ENCODE data around the gene CCNL1. TPM values are rescaled to one million over a fixed set of nuclear protein-coding genes. Genes with fewer than 3 reads are reported as not detected.

CCNL1 gene
- polyA plus RNA-seq, 1 donor from 2014 or later, result 186 TPM

DNA sequence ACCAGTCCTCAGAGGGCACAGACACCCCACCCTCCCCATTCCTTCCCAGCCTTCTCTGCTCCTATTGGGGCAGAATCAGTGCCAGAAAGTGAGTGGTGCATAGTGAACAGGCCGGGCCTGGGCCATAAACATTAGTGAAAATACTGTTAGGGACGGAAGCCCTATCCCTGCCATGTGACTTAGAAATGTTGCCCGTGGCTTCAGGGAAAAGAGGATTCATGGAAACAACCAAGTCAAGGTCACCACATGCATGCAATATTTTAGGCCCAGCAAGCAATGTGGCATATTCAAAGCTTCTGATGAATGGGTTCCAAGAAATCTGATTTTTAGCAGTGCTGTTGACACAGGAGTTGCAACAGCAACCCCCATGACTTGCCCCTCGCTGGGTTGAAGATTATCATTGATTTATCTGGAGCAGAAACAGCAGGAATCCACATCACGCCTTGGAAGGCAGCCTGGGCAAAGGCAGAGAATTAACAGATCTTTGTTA lies 52.3 kb downstream of the CCNL1 start:
- TF ChIP-seq, protein P1, sequence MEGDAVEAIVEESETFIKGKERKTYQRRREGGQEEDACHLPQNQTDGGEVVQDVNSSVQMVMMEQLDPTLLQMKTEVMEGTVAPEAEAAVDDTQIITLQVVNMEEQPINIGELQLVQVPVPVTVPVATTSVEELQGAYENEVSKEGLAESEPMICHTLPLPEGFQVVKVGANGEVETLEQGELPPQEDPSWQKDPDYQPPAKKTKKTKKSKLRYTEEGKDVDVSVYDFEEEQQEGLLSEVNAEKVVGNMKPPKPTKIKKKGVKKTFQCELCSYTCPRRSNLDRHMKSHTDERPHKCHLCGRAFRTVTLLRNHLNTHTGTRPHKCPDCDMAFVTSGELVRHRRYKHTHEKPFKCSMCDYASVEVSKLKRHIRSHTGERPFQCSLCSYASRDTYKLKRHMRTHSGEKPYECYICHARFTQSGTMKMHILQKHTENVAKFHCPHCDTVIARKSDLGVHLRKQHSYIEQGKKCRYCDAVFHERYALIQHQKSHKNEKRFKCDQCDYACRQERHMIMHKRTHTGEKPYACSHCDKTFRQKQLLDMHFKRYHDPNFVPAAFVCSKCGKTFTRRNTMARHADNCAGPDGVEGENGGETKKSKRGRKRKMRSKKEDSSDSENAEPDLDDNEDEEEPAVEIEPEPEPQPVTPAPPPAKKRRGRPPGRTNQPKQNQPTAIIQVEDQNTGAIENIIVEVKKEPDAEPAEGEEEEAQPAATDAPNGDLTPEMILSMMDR (IDR thresholded peaks at IDR 0.05; ENCODE audit: poor library complexity, severe bottlenecking), result no peak
- peak; percentile 20 for TF ChIP-seq EP300 (conservative IDR thresholded peaks at IDR 0.05; ENCODE audit: poor library complexity, severe bottlenecking)
- Histone ChIP-seq H3K79me2 (replicated peaks; ENCODE audit: insufficient read depth, low read length) (no peaks in the 10 kb centered on the region), H3F3A (ENCODE audit: insufficient read depth, low read length, poor library complexity, severe bottlenecking) (no peaks in the 10 kb centered on the region), H3K4me3 (ENCODE audit: low read length) (no peak overlapping the region), H3K27ac (ENCODE audit: low read length) (no peak overlapping the region), H3K9me3 (ENCODE audit: low read length) (no peaks in the 10 kb centered on the region), H2AFZ (ENCODE audit: low read depth, low read length) (no peak overlapping the region), H3K27me3 (ENCODE audit: insufficient read depth, low read depth, low read length) (no peaks in the 10 kb centered on the region), H3K9ac (ENCODE audit: low read length) (no peak overlapping the region), H3K36me3 (ENCODE audit: insufficient read depth, low read length) (no peaks in the 10 kb centered on the region), H3K4me2 (ENCODE audit: low read length) (no peak overlapping the region), H4K20me1 (ENCODE audit: insufficient read depth) (no peaks in the 10 kb centered on the region), H3K9me2 (ENCODE audit: insufficient read depth, low read length) (no peaks in the 10 kb centered on the region)

DNA sequence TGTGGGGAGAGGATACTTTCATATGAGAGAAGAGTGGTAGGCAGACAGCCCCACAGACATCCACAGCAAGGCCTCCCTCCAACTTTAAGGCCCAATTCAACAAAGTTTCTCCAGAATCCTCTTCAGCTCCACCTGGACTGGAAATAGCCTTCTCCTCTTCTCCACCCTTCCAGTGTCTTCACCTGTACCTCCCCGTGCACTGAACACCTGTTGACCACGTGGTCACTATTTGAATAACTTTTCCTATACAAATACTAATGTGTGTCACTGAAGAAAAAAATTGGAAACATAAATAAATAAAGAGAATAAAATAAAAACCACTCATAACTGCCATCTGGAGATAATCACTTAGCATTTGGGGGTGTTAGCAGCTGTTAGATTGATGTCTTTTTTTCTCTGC lies 52.9 kb downstream of the CCNL1 start:
- H3K9me3 ChIP-seq (ENCODE audit: low read length), result no peaks in the 10 kb centered on the region
- H3K36me3 ChIP-seq (ENCODE audit: insufficient read depth, low read length), result no peaks in the 10 kb centered on the region
- H3K27ac ChIP-seq (ENCODE audit: low read length), result no peak overlapping the region
- H4K20me1 ChIP-seq (ENCODE audit: insufficient read depth), result no peaks in the 10 kb centered on the region
- no peak overlapping the region for H3K9ac ChIP-seq (ENCODE audit: low read length)
- H3K4me2 ChIP-seq (ENCODE audit: low read length), result no peak overlapping the region
- no peak overlapping the region for H3K4me3 ChIP-seq (ENCODE audit: low read length)
- no peak overlapping the region for H2AFZ ChIP-seq (ENCODE audit: low read depth, low read length)
- no peaks in the 10 kb centered on the region for H3K27me3 ChIP-seq (ENCODE audit: insufficient read depth, low read depth, low read length)
- no peaks in the 10 kb centered on the region for H3K79me2 ChIP-seq (replicated peaks; ENCODE audit: insufficient read depth, low read length)
- no peaks in the 10 kb centered on the region for H3F3A ChIP-seq (ENCODE audit: insufficient read depth, low read length, poor library complexity, severe bottlenecking)
- no peaks in the 10 kb centered on the region for H3K9me2 ChIP-seq (ENCODE audit: insufficient read depth, low read length)
- TF ChIP-seq, protein P1 (IDR thresholded peaks at IDR 0.05; ENCODE audit: poor library complexity, severe bottlenecking), result no peak
- TF ChIP-seq EP300 (conservative IDR thresholded peaks at IDR 0.05; ENCODE audit: poor library complexity, severe bottlenecking), result no peak
- TF ChIP-seq SMC3 (conservative IDR thresholded peaks at IDR 0.05; ENCODE audit: poor library complexity), result no peak

DNA sequence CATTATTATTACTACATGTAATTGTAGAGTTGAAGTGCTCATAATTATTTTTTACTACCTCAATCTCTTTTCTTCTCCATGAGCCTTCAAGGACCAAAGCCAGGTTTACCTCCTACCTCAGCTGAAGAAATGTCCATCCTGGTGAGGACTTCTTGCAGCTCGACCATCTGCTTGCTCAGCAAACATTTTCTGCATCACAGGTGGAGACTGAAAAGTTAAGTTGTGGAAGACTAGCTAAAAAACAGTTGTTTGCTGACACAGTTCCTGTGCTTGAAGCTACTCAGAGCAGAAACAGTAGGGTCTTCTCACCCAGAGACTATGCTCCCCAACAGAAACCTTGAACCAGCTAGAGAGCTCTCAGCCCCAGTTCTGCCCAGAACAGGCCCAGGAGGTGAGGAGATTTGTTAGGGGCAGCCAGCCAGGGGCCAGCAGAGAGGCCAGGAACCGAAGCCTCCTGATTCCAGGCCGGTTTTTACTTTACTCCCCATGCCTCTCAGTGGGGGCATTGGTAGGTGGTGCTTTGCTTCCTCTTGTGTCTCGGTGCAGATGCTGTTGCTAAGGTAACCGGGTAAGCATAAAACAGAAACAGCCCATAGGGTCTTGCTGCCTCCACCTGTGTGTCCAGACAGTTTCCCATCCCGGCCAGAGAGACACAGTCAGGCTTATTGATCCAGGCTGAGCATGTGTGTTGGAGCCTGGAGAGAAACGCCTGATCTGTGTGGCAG lies 54.9 kb downstream of the CCNL1 start:
- Histone ChIP-seq H3K9me2 (ENCODE audit: insufficient read depth, low read length) (no peaks in the 10 kb centered on the region), H3K9me3 (ENCODE audit: low read length) (no peaks in the 10 kb centered on the region), H2AFZ (ENCODE audit: low read depth, low read length) (no peak overlapping the region), H3F3A (ENCODE audit: insufficient read depth, low read length, poor library complexity, severe bottlenecking) (no peaks in the 10 kb centered on the region), H3K36me3 (ENCODE audit: insufficient read depth, low read length) (no peaks in the 10 kb centered on the region), H3K4me2 (ENCODE audit: low read length) (no peak overlapping the region), H3K79me2 (replicated peaks; ENCODE audit: insufficient read depth, low read length) (no peaks in the 10 kb centered on the region), H3K27me3 (ENCODE audit: insufficient read depth, low read depth, low read length) (no peaks in the 10 kb centered on the region), H3K27ac (ENCODE audit: low read length) (peak overlapping the region; percentile 48), H4K20me1 (ENCODE audit: insufficient read depth) (no peaks in the 10 kb centered on the region), H3K9ac (ENCODE audit: low read length) (peak overlapping the region; percentile 9), H3K4me3 (ENCODE audit: low read length) (peak overlapping the region; percentile 9)
- TF ChIP-seq TAF1 (IDR thresholded peaks at IDR 0.05; ENCODE audit: low read depth), result no peak
- no peak for TF ChIP-seq RAD21 (conservative IDR thresholded peaks at IDR 0.05)
- TF ChIP-seq EP300 (conservative IDR thresholded peaks at IDR 0.05; ENCODE audit: poor library complexity, severe bottlenecking), result peak; percentile 45
